ENCODE data around the gene PLEKHG7. TPM values are rescaled to one million over a fixed set of nuclear protein-coding genes. Genes with fewer than 3 reads are reported as not detected.
"Not testable (repeated sequence)": the region's sequence is repeated elsewhere in the genome, so short reads cannot be mapped to it uniquely, and the experiment has no call there.

The PLEKHG7 gene
- total RNA-seq, 1 donor from 2014 or later, result not detected

- no peak for DNase-seq
These were observed 14.4 kb downstream of the PLEKHG7 start for GRCh38 chr12:92717202-92717601.

GRCh38 chr12:92718483-92718990 is 15.7 kb downstream of the PLEKHG7 start:
- DNase-seq, result no peak

- DNase-seq, result no peak
These were observed 16.9 kb downstream of the PLEKHG7 start for GRCh38 chr12:92719674-92720073.

GRCh38 chr12:92721130-92721529 is 18.3 kb downstream of the PLEKHG7 start:
- DNase-seq, result no peak

GRCh38 chr12:92721656-92722055 is 18.9 kb downstream of the PLEKHG7 start:
- DNase-seq, result no peak

- DNase-seq, result no peak
These were observed 20.1 kb downstream of the PLEKHG7 start for GRCh38 chr12:92722897-92723296.

- DNase-seq, result no peak
These were observed 24.1 kb downstream of the PLEKHG7 start for GRCh38 chr12:92726850-92727249.

- DNase-seq, result peak; percentile 56
These were observed 27.1 kb downstream of the PLEKHG7 start for GRCh38 chr12:92729773-92730305.

- no peak for DNase-seq
These were observed 28.0 kb downstream of the PLEKHG7 start for GRCh38 chr12:92730758-92731157.

GRCh38 chr12:92732216-92732615 is 29.4 kb downstream of the PLEKHG7 start:
- no peak for DNase-seq

GRCh38 chr12:92732716-92733115 is 29.9 kb downstream of the PLEKHG7 start:
- DNase-seq, result peak; percentile 24

GRCh38 chr12:92733181-92733580 is 30.4 kb downstream of the PLEKHG7 start:
- DNase-seq, result no peak

- DNase-seq, result no peak
These were observed 30.9 kb downstream of the PLEKHG7 start for GRCh38 chr12:92733661-92734060.

GRCh38 chr12:92735131-92735721 is 32.4 kb downstream of the PLEKHG7 start:
- DNase-seq, result peak; percentile 76

- DNase-seq, result no peak
These were observed 33.8 kb downstream of the PLEKHG7 start for GRCh38 chr12:92736605-92737004.

GRCh38 chr12:92737855-92738850 is 35.4 kb downstream of the PLEKHG7 start:
- DNase-seq, result no peak

GRCh38 chr12:92739113-92739512 is 36.3 kb downstream of the PLEKHG7 start:
- peak; percentile 53 for DNase-seq

- no peak for DNase-seq
These were observed 37.6 kb downstream of the PLEKHG7 start for GRCh38 chr12:92740411-92740810.

GRCh38 chr12:92743026-92743425 is 40.2 kb downstream of the PLEKHG7 start:
- DNase-seq, result no peak

GRCh38 chr12:92745856-92746550 is 43.2 kb downstream of the PLEKHG7 start:
- DNase-seq, result peak; percentile 88

GRCh38 chr12:92747151-92747550 is 44.4 kb downstream of the PLEKHG7 start:
- no peak for DNase-seq

- not testable (repeated sequence) for DNase-seq
These were observed 46.9 kb downstream of the PLEKHG7 start for GRCh38 chr12:92749691-92750090.

All from tongue (tissue), 2 donors.